NCI-H460 (cell line): Measurements from ENCODE around the gene NEDD4L. TPM values are rescaled to one million over a fixed set of nuclear protein-coding genes. Genes with fewer than 3 reads are reported as not detected.
"Not testable (repeated sequence)": the region's sequence is repeated elsewhere in the genome, so short reads cannot be mapped to it uniquely, and the experiment has no call there.

Experiments
- DNase-seq: peaks from one replicate; pipeline ENCODE4 v3.0.0-alpha.2; 2016; ENCODE audit warnings: low read depth; ENCODE audit errors: extremely low read depth
- total RNA-seq: library from RNA; depleted of rRNA; stranded (reverse); fragments of >200 nt; shearing (Covaris generic); gene quantifications from 2 replicates; pipeline ENCODE4 v1.2.3, GENCODE V29; 2014

The NEDD4L gene
- total RNA-seq, 1 experiment from 2014 or later: 25.1 TPM

DNA sequence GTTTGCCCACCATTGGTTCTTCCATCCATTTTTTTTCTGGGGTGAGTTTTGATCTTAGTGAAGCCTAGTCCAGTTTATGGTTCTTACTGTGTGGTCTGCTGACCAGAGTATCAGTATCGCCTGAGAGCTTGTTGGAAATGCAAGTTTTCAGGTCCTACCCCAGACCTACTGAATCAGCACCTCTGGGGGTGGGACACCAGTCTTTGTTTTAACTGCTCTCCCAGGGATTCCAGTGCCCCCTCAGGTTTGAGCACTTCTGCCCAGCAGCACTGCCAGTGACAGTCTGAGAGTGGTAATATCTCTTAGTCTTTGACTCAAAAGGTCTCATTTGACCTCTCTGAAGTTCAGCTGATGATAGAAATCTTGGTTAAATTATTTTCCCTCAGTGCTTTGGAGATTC is 315.6 kb downstream of the NEDD4L start:
- DNase-seq: no peak

DNA sequence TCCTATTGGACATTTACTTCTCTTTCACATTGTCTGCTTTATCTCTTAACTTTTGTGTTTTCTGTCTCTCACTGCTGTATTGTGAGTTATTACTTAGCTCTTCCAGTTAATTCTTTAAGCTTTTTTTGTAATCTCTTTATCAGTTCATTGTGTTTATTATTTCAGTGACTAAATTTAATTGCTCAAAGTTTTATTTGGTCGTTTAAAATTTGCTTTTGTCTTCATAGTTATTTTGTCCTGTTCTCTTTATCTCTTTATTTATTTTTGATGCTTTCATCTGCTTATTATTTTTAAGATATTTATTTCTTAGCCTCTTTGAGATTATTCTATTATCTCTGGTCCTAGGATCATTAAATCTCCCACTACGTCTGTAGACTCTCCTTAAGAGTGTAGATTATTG is 316.3 kb downstream of the NEDD4L start:
- DNase-seq: no peak

DNA sequence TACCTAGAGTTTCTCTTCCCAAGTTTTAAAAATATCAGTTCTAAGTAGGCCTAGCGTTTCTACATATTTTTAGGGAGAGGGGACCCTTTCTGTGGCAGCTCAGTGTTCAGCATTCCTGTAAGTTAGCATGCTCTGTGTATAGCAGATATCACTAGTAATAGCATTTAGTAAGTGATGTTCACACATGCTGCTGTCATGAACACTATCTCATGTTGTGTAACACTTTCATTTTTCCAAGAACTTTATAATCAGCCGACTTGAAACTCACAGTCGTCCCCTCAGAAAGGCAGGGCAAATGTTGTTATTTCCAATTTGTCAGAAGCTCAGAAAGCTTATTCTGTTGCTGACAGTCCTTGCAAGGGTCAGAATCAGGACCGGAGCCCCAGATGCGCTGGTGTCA is 317.2 kb downstream of the NEDD4L start:
- no peak for DNase-seq

DNA sequence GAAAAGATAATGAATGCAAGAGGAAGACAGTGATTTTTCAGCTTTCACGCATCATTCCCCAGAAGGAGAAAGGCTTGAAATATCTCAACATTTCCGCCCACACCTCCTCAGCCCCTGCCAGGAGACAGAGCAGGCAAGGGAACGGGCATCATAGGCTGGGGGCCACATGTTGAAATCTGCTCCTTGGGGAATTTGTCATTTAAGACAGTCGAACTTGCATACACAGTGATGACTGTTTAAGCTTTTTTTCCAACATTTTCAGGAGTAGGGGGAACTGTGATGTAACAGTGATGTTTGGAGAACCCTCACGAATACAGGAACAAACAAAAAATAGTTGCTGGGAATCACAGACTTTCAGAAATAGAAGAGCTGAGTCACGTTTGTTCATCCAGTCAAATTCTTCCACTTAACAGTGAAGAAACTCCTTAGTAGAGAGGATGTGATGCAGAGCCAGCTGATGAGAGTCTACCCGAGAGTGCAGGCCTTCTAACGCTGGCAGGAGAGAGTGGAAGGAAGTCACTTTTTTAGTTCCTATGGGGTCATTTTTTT is 318.1 kb downstream of the NEDD4L start:
- peak; percentile 70 for DNase-seq

DNA sequence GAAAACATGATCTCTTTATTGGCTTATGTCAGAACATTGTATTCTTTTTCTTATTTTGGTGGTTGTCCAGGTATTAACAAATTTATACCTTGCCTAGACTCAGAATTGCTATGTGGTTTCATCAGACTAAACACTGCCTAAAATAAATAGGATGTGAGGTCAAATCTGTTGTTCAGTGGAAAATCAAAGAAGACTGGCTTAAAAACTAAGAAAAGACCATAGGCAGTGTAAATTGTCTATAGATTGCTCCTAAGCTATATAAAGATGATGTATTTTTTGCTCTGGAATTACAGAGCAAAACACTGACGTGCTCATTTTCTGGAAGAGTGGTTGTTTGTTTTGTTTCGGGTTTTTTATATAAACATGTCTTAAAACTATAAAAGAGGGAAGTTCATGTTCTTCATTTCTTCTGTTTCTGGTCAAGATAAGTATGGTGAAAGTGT is 318.8 kb downstream of the NEDD4L start:
- DNase-seq: peak; percentile 9

DNA sequence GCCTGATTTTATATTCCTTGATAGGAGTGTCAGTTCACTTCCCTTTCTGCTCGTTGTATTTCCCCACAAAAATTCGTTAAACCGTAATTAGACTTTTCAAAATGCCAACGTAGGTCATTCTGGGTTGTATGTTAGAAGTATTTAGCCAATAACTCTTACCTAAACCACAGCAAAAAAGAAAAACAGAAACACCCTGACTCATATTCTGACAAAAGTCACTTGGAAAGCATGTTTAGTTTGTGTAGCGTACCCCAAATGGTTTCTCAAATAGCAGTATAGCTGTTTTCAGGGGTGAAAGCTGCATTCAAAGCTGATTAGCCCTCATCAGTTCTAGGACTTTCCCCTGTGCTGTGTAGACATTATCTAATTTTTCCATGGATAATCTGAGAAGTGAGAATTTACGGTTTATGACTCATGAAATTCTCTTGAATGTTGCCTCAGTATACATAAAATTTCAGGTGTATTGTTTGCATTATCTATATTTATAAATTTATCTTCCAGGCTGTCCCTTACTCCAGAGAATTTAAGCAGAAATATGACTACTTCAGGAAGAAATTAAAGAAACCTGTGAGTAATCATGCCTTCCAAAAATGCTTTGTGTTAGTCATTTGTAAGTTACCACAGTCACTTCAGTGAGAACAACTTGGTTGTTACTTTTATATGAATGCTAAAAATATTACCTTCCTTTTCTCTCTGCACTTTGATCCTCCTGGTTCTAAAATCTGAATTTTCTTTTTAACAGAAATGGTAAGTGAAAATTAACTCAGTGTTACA is 319.9 kb downstream of the NEDD4L start:
- no peak for DNase-seq

DNA sequence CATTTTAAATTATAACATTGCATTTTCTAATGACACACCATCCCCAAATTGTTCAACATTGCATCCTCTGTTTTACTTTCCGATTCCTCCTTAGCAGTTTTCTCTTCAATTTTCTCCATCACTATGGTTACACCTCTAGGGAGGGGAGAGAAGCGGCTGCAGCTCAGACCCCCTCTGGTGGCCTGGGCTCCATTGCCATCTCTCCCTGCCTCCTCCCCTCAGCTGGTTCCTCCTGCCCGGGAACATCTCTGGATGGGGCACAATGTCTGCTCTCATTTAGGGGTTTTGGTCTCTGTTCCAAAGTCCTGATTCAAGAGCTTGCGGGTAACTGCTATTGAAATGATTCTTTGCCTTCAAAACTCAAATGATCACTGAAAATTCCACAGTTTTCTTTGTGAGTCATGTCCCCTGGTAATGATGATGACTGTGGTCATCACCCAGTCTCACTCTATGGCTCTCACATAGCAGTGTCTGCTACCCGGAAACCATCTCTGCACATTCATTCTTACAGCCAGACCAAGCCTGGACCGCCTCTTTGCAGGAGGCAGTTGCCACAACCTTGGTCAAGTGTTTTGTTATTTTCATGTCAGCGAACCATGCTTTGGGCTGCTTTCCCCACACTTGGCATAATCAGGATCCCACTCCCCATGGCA is 321.0 kb downstream of the NEDD4L start:
- no peak for DNase-seq

DNA sequence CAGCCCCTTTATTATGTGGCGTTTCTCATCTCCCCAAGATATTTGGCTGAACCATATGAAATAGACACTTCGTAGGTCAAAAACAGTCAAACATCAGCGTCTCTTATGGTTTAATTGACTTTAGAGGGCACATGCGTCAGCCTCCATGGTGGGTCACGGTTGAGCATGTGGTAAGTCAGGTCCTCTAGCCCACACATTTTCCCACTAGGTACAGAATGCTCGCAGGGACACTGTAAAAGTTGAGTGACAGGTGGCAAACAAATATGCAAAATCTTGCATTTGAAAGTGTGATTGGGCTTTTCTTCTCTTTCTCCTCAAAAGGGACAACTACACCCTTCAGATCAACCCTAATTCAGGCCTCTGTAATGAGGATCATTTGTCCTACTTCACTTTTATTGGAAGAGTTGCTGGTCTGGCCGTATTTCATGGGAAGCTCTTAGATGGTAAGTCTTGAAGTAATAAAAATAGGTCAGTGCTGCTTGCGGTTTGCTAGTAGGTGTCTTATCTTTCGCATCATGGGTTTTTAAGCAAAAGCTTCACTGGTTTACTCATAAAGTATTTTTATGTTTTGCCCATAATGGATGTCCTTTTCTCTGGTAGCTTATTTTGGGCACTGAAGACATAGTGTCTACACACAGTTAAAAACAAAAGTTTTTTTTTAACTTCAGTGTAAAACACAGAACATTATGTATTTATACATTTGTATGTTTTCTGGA is 323.6 kb downstream of the NEDD4L start:
- no peak for DNase-seq

DNA sequence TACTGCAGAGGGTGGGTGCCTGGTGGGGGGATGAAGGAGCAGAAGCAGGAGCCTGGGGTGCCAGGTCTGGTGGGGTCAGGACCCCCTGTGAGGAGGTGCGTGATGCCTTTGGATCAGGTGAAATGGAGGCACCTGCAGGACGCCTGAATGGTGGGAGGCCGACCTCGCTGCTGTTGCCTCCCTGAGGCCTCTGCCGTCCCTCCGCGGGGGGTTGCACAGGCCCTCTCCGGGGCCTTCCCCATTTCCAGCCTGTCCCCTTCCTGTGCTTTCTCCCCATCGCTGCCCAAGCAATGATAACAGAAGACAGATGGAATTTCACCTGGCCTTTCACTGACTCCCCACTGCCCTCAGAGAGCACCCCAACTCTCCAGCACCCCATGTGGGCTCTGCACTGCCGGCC is 325.6 kb downstream of the NEDD4L start:
- DNase-seq: no peak

DNA sequence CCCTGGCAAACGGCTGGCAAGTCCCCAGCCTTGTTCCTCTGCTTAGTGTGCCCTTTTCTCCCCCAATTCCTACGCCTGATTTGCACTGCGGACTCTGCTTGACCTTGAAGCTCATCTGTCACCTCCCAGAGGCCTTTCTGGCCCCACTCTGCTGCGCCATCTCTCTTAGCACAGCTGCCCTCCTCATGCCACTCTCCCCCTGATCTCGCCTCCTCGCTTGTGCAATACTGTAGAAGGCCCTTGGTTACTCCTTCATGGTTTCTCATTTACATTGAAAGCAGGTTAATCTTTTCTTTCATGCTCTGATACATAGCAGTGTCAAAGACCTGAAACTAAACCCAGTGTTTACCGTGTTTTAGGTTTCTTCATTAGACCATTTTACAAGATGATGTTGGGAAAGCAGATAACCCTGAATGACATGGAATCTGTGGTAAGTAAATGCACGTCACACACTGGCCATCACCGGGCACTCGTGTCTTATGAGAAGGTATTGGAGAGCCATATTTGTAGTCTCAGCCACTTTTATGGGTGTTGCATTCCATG is 326.1 kb downstream of the NEDD4L start:
- DNase-seq: no peak

DNA sequence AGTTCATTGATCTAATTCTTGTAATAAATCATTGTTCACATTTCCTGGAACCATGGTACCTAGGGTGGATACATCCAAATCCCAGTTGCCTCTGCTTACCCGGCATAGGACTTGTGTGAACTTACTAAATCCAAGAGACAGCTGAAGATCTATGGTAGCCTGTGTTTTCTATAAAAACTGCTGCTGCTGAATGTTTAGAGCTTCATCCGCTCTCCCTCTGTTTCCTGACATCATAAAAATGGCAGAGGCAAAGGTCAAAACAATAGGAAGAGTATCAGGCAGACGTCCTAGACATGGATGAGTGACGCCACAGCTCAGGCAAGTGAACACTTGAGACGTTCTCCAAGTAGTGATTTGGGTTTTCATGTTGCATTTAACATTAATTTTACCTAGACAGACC is 326.6 kb downstream of the NEDD4L start:
- no peak for DNase-seq

DNA sequence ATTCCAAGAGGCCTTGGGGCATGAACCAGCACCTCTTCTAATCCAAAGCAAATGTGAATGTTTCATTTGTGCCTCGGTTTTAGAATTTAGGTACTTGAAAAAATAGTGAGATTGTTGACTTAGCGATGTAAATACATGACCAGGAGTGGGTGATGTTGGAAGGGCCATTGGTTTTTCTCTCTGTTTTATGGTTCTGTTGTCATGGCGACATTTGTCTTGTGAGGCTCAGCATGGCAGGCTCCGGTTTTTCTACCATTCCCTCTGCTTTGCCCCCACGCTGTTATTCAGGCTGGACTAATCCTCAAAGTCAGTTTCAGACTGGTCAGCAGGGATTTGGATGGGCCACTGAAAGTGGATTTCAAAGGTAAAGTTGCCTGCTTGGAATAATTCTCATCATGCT is 329.5 kb downstream of the NEDD4L start:
- DNase-seq: no peak

DNA sequence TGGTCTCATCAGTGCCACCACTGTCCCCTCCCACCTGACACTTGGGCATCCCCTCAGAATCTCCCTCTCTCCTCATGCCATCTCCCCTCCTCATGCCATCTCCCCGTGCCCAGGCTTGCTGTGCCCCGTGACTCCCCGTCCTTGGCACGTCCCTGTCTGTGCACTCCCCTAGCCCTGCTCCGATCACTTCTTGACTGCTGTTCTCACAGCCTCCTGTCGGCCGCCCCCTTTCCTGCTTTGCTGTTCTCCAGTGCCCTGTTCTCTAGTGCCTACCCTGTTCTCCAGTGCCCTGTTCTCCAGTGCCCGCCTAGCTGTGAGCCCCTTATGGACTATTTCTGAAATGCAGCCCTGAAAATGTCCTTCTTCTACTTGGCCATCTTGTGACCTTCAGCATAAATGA is 331.0 kb downstream of the NEDD4L start:
- no peak for DNase-seq

DNA sequence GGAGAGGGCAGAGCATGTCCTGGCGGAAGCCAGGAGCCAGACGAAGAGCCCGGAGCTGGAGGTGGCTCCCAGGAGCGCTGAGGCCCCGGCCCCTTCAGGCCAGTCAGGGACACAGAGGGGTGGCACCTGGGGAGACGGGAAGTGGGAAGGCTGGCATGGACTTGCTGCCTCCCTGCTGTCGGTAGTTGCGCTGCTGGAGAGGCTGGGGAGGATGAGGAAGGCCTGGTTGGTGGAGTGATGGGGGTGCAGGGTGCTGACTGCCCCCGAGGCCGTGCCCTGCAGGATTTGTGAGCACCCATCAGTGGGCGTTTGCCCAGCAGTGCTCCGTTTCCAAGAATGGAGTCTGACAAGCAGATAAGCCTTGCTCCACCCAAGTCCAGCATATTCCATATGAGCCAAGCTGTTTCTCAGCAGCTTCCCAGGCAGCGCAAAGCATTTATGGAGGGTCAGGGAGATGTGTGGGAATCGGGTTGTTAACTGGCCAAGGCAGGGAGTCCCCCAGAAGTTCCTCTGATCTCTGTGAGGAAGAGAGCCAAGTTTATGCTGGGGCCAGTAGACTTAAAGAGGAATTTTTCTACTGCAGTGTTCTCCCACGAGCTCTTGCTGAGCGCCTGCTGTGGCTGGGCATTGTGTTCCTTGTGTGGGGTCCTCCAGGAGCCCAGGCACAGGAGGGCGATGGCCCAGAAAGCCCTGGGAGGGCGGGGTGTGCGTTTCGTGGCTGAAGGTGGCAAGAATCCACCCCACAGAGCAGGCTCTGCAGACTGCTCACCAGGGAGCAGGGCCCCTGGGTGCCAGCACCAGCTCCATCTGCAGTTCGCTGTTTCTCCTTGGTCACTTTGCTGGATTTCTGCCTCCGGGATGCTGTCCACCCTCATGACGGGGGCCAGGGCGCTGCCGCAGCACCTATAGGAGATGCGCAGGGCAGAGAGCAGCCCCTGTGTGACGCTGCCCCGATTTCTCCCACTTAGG is 334.7 kb downstream of the NEDD4L start:
- DNase-seq: no peak

DNA sequence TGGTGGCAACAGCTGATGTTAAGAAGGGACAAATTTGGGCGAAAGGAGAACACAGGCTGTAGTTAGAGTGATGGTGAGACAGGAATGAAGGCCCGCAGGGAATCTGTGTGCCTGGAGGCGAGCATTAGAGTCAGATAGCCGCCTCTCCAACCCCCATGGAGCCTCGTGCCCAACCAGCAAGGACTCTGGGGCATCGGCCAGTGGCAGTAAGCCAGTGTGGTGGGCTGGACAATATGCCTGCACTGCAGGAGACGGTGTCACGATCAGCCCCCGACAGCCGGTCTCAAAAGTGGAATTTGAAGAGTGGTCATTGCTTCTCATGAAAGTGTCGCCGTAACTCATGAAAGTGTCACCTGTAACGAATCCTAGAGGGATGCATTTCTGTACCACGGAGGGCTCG is 335.4 kb downstream of the NEDD4L start:
- DNase-seq: no peak

DNA sequence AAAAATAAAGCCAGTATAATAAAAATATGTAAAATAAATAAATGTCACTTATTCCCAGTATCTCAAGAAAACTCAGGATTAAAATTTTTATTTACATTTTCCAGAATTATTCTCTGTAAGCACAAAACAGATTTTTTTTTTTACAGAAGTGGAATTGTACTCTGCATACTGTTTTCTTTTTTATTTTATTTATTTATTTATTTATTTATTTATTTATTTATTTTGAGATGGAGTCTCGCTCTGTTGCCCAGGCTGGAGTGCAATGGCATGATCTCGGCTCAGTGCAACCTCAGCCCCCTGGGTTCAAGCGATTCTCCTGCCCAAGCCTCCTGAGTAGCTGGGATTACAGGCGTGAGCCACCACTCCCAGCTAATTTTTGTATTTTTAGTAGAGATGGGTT is 336.1 kb downstream of the NEDD4L start:
- DNase-seq: not testable (repeated sequence)

DNA sequence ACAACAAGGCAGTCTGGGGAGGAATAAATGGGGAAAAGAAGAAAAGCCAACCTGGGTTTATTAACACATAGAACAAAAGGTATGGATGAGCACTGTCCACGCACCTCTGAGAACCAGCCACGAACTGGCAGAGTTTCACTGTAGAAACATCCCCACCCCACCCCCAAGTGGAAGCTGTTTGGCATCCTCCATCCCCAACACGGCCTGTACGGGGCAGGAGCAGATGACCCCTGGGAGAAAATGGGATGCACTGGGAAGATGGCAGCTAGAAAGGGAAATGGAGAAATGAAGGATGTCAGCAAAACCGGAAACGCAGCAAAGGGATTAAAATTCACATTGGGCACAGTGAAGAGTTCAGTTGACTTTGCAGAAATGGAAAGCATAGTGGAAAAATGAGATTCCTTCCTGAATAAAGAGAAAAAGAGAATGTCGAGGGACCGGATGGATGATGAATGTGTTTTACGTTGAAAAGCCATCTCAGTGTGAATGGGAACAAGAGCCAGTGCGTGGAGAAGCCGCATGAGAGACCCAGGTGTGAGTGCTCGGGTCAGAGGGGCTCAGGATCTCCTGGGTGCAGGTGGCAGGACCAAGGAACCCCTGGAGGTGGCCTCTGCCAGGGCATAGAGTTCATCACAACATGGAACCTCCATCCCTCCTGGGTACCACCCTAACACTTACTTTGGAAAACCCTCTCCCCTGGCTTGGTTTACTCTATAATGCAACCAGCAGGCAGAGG is 337.8 kb downstream of the NEDD4L start:
- DNase-seq: no peak

DNA sequence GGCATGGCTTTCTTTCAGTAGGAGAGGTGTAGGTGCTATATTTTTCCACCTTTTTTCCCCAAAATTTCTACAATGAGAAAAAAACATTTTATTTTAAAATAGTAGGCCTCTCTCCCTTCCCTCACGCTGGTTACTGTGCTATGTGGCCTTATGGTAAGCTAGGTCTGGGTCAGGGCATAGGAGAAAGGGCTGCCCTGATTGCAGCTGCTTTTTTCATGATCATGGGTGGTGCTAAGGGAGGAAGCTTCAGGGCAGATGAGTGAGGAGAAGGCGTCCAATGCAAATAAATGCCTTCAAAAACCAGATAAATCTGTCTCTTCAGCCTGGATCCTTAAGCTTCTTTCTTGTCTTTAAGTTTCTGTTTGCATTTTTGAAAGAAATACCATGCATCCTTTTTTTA is 338.4 kb downstream of the NEDD4L start:
- no peak for DNase-seq

DNA sequence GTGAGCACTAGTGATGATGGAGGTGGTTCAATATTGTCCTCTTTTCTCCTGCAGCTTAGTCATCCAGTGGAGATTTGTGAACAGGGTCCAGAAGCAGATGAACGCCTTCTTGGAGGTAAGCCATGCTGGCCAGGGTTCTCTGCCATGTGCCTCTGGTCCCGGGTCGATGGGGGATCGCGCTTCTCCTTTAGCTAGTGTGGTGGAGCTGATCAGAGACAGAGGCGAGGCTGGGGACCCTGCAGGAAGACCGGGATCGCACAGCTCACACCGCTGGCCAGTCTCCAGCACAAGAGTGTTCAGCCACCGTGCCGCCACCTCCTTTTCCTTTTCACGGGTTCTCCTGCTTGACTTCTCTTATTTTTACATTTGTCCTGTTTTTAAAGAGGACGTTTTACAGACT is 341.4 kb downstream of the NEDD4L start:
- DNase-seq: no peak
